Uterus (tissue), 2 donors: Measurements from ENCODE around the gene TBL1X.

Experiments used
- POLR2A ChIP-seq, 2 donors: fragments of 450-650 bp; IDR thresholded peaks; one replicate each; pipeline ENCODE4 v1.6.1; 2016; ENCODE audit warnings: antibody characterized with exemption in 2 of 2, mild to moderate bottlenecking in 1 of 2, moderate library complexity in 1 of 2
- TF ChIP-seq, protein P1 (sequence below), 4 experiments: fragments of 200-600 bp in 2 of 4; fragments of 450-650 bp in 2 of 4; sonication (generic) in 2 of 4; IDR thresholded peaks; one replicate each; pipeline ENCODE4 v1.5.1; 2016 to 2019; ENCODE audit warnings: antibody characterized with exemption in 4 of 4, mild to moderate bottlenecking in 2 of 4, moderate library complexity in 1 of 4

- TF ChIP-seq, protein P1, sequence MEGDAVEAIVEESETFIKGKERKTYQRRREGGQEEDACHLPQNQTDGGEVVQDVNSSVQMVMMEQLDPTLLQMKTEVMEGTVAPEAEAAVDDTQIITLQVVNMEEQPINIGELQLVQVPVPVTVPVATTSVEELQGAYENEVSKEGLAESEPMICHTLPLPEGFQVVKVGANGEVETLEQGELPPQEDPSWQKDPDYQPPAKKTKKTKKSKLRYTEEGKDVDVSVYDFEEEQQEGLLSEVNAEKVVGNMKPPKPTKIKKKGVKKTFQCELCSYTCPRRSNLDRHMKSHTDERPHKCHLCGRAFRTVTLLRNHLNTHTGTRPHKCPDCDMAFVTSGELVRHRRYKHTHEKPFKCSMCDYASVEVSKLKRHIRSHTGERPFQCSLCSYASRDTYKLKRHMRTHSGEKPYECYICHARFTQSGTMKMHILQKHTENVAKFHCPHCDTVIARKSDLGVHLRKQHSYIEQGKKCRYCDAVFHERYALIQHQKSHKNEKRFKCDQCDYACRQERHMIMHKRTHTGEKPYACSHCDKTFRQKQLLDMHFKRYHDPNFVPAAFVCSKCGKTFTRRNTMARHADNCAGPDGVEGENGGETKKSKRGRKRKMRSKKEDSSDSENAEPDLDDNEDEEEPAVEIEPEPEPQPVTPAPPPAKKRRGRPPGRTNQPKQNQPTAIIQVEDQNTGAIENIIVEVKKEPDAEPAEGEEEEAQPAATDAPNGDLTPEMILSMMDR (IDR thresholded peaks at IDR 0.05), result no peak
- no peak for TF ChIP-seq POLR2A (IDR thresholded peaks at IDR 0.05)
Observed at GRCh38 chrX:9576059-9576458, 111.2 kb downstream of the TBL1X start.
